Stimulated activated memory B cell treated with anti-CD40 and anti-IgM and Interleukin-4, amounts not matched to agents 10 μg/mL and 1 μg/mL and 100 μg/mL, for 72 hours (primary cell): ENCODE data around the gene CA11.
A peak's percentile ranks its signal among the peaks of the same experiment; 100 is the strongest.

Source experiments
- ATAC-seq: fragments of 150-1000 bp; cut with Tn5 transposase; 2 replicates; pipeline ENCODE4 v1.10.0; 2021
- H3K27ac Mint-ChIP-seq: one replicate; pipeline ENCODE4 v1.8.0; 2022; ENCODE audit warnings: mild to moderate bottlenecking, mixed read lengths
- H3K27me3 Mint-ChIP-seq: one replicate; pipeline ENCODE4 v1.8.0; 2022; ENCODE audit warnings: mixed read lengths
- H3K36me3 Mint-ChIP-seq: one replicate; pipeline ENCODE4 v1.8.0; 2022; ENCODE audit warnings: mixed read lengths
- H3K4me1 Mint-ChIP-seq: one replicate; pipeline ENCODE4 v1.8.0; 2022; ENCODE audit warnings: mixed read lengths
- H3K4me3 Mint-ChIP-seq: one replicate; pipeline ENCODE4 v1.8.0; 2022; ENCODE audit warnings: mild to moderate bottlenecking, moderate library complexity, mixed read lengths
- H3K9me3 Mint-ChIP-seq: one replicate; pipeline ENCODE4 v1.8.0; 2022; ENCODE audit warnings: mixed read lengths

Gene CA11

DNA sequence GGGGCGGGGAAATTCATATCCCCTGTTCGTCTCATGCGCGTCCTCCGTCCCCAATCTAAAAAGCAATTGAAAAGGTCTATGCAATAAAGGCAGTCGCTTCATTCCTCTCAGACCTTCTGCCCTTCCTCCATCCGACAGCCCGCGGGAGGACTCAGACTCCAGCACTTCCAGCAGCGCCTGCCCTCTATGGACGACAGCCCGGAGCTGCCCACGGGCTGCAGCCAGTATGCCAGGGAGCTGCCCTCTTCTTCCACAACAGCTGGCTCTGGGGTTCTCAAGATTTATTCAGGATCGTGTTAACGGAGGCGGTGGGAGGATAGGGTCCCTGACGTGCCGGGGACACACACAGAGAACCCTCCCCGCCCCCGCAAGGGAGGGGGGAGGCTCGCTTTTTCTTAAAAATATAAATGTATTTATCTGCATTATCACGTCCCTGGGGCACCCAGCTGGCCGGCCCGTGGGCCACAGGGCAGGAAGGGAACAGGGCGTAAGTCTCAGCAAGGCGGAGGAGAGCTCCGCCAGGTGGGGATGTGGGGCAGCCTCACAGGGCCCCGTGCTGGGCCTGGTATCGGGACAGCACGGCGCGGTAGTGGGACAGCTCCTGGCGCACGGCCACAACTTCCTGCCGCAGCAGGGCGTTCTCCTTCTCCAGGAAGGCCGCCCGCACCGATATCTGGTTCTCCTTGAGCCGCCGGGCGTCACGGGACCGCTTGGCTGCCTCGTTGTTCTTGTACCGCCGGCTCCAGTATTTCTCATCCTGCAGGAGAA lies 15.5 kb downstream of the CA11 start:
- Mint-ChIP-seq H3K27ac (peak overlapping the region; percentile 32), H3K4me3 (no peak overlapping the region), H3K4me1 (peaks cover 38% of the 10 kb centered on the region), H3K27me3 (no peaks in the 10 kb centered on the region), H3K36me3 (peaks cover 9% of the 10 kb centered on the region), H3K9me3 (no peaks in the 10 kb centered on the region)
- ATAC-seq: no peak

DNA sequence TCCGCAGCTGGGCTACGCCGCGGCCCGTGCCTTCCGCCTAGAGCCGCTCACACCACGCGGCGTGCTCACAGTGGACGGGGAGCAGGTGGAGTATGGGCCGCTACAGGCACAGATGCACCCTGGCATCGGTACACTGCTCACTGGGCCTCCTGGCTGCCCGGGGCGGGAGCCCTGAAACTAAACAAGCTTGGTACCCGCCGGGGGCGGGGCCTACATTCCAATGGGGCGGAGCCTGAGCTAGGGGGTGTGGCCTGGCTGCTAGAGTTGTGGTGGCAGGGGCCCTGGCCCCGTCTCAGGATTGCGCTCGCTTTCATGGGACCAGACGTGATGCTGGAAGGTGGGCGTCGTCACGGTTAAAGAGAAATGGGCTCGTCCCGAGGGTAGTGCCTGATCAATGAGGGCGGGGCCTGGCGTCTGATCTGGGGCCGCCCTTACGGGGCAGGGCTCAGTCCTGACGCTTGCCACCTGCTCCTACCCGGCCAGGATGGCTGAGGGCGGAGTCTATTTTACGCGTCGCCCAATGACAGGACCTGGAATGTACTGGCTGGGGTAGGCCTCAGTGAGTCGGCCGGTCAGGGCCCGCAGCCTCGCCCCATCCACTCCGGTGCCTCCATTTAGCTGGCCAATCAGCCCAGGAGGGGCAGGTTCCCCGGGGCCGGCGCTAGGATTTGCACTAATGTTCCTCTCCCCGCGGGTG lies 16.2 kb downstream of the CA11 start:
- ATAC-seq: no peak
- peaks cover 40% of the 10 kb centered on the region for H3K4me1 Mint-ChIP-seq

GRCh38 chr19:48629297-48629598 lies 16.7 kb downstream of the CA11 start:
- Mint-ChIP-seq H3K27ac (no peak overlapping the region), H3K4me1 (peaks cover 40% of the 10 kb centered on the region), H3K9me3 (no peaks in the 10 kb centered on the region), H3K4me3 (no peak overlapping the region), H3K27me3 (no peaks in the 10 kb centered on the region), H3K36me3 (peaks cover 9% of the 10 kb centered on the region)
- ATAC-seq: no peak

More for the DNA sequence above, 16.2 kb downstream of the CA11 start:
- peaks cover 9% of the 10 kb centered on the region for H3K36me3 Mint-ChIP-seq
- no peak overlapping the region for H3K4me3 Mint-ChIP-seq
- H3K27me3 Mint-ChIP-seq: no peaks in the 10 kb centered on the region
- H3K27ac Mint-ChIP-seq: no peak overlapping the region
- H3K9me3 Mint-ChIP-seq: no peaks in the 10 kb centered on the region

GRCh38 chr19:48628486-48629296 lies 17.3 kb downstream of the CA11 start:
- H3K9me3 Mint-ChIP-seq: no peaks in the 10 kb centered on the region
- peaks cover 13% of the 10 kb centered on the region for H3K36me3 Mint-ChIP-seq
- H3K4me3 Mint-ChIP-seq: no peak overlapping the region
- H3K4me1 Mint-ChIP-seq: peaks cover 40% of the 10 kb centered on the region
- ATAC-seq: no peak
- H3K27me3 Mint-ChIP-seq: no peaks in the 10 kb centered on the region
- H3K27ac Mint-ChIP-seq: peak overlapping the region; percentile 11

DNA sequence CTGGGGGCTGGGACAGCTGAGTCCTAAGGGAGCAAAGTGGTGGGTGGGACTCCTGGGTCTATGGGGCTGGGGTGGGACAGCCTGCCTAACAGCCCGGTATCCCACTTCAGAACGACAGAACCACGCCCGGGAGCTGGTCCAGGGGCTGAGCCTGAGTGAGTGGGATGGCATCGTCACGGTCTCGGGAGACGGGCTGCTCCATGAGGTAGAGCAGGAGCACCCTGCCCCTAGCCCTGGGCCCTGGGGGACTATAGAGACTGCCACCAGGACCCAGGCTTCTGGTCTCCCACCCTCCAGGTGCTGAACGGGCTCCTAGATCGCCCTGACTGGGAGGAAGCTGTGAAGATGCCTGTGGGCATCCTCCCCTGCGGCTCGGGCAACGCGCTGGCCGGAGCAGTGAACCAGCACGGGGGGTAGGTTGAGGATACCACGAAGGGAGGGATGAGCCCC lies 18.1 kb downstream of the CA11 start:
- Mint-ChIP-seq H3K36me3 (peaks cover 19% of the 10 kb centered on the region), H3K27me3 (no peaks in the 10 kb centered on the region), H3K27ac (peak overlapping the region; percentile 49), H3K9me3 (no peaks in the 10 kb centered on the region), H3K4me3 (no peak overlapping the region), H3K4me1 (peaks cover 40% of the 10 kb centered on the region)
- no peak for ATAC-seq

DNA sequence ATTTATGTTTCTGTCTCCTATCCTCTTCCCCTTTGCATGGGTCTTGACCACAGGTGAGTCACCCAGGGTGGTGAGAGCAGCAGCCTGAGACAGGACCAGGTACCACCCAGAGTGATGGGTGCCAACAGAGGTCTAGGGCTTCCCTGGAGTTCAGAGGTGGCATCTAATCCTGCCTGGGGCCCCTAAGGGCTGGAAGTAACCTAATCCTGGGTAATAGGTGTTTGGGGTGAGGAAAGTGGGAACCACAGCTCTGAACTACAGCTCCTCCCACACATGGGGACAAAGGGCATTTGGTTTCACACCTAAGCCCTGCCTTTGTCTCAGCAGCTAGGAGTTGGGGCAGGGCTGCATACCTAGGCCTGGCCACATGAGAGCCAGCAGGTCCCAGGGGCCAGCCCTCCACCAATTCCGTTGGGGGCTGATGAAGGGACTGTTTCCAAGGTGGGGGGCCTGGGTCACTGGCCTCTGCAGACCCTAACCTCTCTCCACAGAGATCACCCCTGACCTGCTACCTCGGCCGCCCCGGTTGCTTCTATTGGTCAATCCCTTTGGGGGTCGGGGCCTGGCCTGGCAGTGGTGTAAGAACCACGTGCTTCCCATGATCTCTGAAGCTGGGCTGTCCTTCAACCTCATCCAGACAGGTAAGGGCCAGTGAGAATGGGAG lies 18.7 kb downstream of the CA11 start:
- Mint-ChIP-seq H3K27ac (peak overlapping the region; percentile 49), H3K4me3 (no peak overlapping the region), H3K27me3 (no peaks in the 10 kb centered on the region), H3K36me3 (peaks cover 21% of the 10 kb centered on the region), H3K9me3 (no peaks in the 10 kb centered on the region), H3K4me1 (peaks cover 41% of the 10 kb centered on the region)
- ATAC-seq: peak; percentile 31

GRCh38 chr19:48625891-48626327 lies 20.1 kb downstream of the CA11 start:
- Mint-ChIP-seq H3K36me3 (peaks cover 23% of the 10 kb centered on the region), H3K27me3 (no peaks in the 10 kb centered on the region), H3K4me1 (peaks cover 41% of the 10 kb centered on the region), H3K27ac (peak overlapping the region; percentile 93), H3K4me3 (no peak overlapping the region), H3K9me3 (no peaks in the 10 kb centered on the region)
- no peak for ATAC-seq

DNA sequence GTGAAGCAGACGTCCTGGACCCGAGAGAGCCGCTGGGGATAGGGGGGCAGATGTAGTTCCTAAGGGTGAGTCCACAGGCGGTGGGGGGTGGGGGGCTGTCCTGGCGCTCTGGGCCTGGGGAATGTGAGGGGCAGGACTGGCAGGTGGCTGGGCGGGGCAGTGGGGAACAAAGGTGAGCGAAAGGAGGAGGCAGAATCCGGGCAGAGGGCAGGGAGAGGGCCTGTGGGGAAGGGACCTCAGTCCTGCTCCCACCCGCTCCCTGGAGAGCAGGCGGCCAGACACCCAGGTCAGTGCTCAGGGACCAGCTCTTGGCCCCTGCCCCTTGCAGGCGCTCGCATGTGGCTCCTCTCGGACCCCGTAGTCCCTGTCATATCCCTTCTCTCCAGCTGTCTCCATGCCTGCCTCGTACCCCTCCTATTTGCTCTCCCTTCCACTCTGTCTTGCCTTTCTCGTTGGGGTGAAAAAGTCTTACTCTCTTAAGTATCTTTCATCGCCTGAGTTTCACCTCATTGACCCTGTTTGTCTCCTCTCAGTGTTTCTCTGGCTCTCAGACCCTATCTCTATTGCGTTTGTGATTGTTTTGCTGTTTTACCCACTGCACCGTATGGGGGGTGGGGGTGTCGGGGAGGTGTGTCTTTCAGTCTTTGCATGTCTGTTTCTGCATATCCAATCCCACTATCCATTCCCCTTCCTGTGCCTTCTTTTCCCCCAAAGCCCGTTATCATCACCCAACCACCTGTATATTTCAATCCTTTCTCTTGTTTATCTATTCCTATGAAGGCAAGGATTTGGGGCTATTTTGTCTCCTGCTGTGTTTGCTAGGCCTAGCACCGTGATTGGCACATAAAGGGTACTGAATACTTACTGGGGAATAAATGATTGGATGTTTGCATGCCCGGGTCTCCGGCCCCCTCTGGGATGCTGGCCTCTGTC lies 20.9 kb downstream of the CA11 start:
- H3K27ac Mint-ChIP-seq: peak overlapping the region; percentile 93
- H3K36me3 Mint-ChIP-seq: peaks cover 15% of the 10 kb centered on the region
- H3K9me3 Mint-ChIP-seq: no peaks in the 10 kb centered on the region
- peak overlapping the region; percentile 82 for H3K4me3 Mint-ChIP-seq
- H3K4me1 Mint-ChIP-seq: peaks cover 45% of the 10 kb centered on the region
- no peaks in the 10 kb centered on the region for H3K27me3 Mint-ChIP-seq
- ATAC-seq: no peak

- no peaks in the 10 kb centered on the region for H3K9me3 Mint-ChIP-seq
- H3K27ac Mint-ChIP-seq: peak overlapping the region; percentile 93
- peak overlapping the region; percentile 82 for H3K4me3 Mint-ChIP-seq
- peak; percentile 90 for ATAC-seq
- no peaks in the 10 kb centered on the region for H3K27me3 Mint-ChIP-seq
- peaks cover 19% of the 10 kb centered on the region for H3K36me3 Mint-ChIP-seq
- H3K4me1 Mint-ChIP-seq: peaks cover 54% of the 10 kb centered on the region
Observed at GRCh38 chr19:48624067-48624594, 21.9 kb downstream of the CA11 start.

DNA sequence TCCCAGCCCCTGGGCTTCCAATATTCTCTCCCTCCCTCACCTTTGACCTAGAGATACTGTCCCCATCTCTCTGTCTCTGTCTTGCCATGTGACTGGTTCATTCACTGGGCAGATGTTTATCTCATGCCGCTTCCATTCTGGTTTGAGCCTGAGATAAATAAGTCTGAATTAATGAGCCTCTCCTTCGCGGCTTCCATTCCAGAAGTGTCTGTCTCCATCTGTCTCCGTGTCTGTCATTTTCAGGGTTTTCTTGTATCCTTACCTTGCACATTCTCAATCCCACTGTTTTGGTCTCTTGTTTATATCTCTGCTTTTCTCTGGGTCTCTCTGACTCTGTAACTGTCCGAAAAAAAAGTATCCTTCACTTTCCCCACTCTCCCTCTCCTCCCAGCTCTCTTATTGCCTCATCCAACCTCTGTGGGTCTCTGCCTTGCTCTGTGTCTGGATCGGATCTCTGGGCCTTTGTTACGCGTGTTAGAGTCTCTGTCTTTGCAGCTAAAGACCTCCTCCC lies 22.4 kb downstream of the CA11 start:
- H3K4me1 Mint-ChIP-seq: peaks cover 56% of the 10 kb centered on the region
- no peaks in the 10 kb centered on the region for H3K27me3 Mint-ChIP-seq
- no peak for ATAC-seq
- H3K4me3 Mint-ChIP-seq: peak overlapping the region; percentile 82
- no peaks in the 10 kb centered on the region for H3K9me3 Mint-ChIP-seq
- H3K36me3 Mint-ChIP-seq: peaks cover 22% of the 10 kb centered on the region
- peak overlapping the region; percentile 93 for H3K27ac Mint-ChIP-seq

DNA sequence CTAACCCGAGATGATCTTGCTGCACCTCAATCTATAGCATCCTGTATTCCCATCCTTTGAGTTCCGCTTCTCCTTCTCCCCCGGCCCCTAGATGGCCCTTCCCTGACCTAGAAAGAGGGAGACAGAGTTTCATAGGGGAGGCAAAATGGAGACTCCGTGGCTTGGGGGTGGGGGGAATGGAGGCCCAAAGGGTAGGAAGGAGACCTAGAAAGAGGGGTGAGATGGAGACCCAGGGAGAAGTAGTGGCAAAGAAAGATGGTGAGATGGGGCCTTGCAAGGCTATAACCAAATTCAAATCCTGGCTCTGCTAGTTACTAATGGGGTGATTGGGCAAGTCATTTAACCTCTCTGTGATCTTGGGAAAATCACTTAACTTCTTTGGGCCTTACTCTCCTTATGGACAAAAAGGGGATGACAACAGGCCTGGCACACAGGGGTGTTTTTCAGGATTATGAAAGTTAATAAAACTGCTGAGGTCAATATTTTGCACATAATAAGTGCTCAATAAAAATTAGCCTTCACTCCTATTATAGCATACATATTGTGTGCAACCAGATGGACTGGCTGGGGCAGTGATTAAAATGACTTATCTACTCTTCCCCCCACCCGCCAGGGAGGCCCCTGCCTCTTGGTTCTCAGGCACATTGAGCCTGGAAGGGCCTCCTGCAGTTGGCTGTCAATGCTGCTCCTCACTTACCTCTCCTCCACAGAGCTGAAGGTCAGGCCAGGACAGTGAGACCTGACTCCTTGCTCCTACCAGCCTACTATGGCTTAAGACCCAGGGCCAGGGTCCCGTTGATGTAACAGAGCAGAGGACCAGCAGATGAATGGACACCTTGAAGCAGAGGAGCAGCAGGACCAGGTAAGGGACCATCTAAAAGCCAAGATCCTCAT lies 26.0 kb downstream of the CA11 start:
- Mint-ChIP-seq H3K27me3 (no peaks in the 10 kb centered on the region), H3K4me3 (peak overlapping the region; percentile 95), H3K9me3 (no peaks in the 10 kb centered on the region), H3K36me3 (peaks cover 58% of the 10 kb centered on the region), H3K27ac (peak overlapping the region; percentile 98), H3K4me1 (peaks cover 74% of the 10 kb centered on the region)
- ATAC-seq: no peak

- Mint-ChIP-seq H3K9me3 (no peaks in the 10 kb centered on the region), H3K4me3 (peak within 1 kb of the TSS; percentile 95), H3K36me3 (peaks cover 63% of the 10 kb centered on the region), H3K4me1 (peaks cover 73% of the 10 kb centered on the region), H3K27me3 (no peaks in the 10 kb centered on the region), H3K27ac (peak within 1 kb of the TSS; percentile 98)
- peak; percentile 96 for ATAC-seq
Observed at GRCh38 chr19:48618916-48619691, 26.9 kb downstream of the CA11 start, which contains the start of the genes RPL18 and SPHK2. RPL18 (minus strand) TSS chr19:48619178; CDS start chr19:48619143, 35 bp downstream. SPHK2 (plus strand) TSS chr19:48619506; CDS start chr19:48620515, 1,009 bp downstream.
